ENCODE measurements around the gene SLC41A2. TPM values are rescaled to one million over a fixed set of nuclear protein-coding genes. Genes with fewer than 3 reads are reported as not detected.

The SLC41A2 gene
- total and polyA plus RNA-seq, 10 of the 15 experiments (the other 5 are each of a cell fraction or from before 2014, with no cell fraction given) = 3.5 to 19.0 (median 11.3) TPM

DNA sequence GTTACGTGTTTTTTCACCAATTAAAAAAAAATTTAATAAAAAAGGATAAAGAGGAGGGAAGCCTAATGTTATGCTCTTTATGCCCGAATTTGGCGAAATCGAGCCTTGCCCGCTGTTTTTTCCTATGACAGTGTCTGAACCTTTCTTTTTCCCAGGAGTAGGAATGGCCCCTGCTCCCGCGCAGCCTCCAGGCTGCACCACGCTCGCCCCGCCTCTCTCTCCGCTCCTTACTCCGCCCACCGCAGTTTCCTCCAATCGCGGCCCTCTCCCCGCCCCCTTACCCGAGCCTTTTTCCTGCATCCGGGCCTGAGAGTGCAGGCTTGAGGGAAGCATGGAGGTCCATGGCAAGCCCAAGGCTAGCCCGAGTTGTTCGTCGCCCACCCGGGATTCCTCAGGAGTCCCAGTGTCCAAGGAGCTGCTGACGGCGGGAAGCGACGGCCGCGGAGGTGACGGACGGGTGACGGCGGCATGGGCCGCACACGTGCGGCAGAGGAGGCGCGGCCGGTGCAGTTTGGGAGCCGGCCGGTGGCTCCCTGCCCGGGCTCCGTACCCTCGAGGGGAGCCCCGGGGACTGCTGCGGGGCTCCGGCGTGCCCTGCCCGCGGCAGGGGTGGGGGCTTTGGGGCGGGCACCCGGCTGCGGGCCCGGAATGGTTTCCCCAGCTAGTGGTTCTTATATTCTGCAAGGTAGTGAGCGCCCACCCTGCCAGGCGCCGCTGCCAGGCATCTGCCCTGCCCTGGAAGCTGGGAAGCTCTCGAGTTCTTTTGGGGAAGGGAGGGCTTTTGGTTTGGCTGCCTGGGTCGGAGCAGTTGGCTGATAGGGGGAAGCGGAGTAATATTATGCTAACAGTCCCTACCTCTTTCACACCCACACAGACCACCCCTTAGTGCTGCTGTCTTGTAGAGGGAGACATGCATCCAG is 28.2 kb upstream of the SLC41A2 start, which contains the start of gene NOPCHAP1 (continued):
- TF ChIP-seq, protein P1, sequence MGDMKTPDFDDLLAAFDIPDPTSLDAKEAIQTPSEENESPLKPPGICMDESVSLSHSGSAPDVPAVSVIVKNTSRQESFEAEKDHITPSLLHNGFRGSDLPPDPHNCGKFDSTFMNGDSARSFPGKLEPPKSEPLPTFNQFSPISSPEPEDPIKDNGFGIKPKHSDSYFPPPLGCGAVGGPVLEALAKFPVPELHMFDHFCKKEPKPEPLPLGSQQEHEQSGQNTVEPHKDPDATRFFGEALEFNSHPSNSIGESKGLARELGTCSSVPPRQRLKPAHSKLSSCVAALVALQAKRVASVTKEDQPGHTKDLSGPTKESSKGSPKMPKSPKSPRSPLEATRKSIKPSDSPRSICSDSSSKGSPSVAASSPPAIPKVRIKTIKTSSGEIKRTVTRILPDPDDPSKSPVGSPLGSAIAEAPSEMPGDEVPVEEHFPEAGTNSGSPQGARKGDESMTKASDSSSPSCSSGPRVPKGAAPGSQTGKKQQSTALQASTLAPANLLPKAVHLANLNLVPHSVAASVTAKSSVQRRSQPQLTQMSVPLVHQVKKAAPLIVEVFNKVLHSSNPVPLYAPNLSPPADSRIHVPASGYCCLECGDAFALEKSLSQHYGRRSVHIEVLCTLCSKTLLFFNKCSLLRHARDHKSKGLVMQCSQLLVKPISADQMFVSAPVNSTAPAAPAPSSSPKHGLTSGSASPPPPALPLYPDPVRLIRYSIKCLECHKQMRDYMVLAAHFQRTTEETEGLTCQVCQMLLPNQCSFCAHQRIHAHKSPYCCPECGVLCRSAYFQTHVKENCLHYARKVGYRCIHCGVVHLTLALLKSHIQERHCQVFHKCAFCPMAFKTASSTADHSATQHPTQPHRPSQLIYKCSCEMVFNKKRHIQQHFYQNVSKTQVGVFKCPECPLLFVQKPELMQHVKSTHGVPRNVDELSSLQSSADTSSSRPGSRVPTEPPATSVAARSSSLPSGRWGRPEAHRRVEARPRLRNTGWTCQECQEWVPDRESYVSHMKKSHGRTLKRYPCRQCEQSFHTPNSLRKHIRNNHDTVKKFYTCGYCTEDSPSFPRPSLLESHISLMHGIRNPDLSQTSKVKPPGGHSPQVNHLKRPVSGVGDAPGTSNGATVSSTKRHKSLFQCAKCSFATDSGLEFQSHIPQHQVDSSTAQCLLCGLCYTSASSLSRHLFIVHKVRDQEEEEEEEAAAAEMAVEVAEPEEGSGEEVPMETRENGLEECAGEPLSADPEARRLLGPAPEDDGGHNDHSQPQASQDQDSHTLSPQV (IDR thresholded peaks at IDR 0.05) = no peak
- TF ChIP-seq, protein P2, sequence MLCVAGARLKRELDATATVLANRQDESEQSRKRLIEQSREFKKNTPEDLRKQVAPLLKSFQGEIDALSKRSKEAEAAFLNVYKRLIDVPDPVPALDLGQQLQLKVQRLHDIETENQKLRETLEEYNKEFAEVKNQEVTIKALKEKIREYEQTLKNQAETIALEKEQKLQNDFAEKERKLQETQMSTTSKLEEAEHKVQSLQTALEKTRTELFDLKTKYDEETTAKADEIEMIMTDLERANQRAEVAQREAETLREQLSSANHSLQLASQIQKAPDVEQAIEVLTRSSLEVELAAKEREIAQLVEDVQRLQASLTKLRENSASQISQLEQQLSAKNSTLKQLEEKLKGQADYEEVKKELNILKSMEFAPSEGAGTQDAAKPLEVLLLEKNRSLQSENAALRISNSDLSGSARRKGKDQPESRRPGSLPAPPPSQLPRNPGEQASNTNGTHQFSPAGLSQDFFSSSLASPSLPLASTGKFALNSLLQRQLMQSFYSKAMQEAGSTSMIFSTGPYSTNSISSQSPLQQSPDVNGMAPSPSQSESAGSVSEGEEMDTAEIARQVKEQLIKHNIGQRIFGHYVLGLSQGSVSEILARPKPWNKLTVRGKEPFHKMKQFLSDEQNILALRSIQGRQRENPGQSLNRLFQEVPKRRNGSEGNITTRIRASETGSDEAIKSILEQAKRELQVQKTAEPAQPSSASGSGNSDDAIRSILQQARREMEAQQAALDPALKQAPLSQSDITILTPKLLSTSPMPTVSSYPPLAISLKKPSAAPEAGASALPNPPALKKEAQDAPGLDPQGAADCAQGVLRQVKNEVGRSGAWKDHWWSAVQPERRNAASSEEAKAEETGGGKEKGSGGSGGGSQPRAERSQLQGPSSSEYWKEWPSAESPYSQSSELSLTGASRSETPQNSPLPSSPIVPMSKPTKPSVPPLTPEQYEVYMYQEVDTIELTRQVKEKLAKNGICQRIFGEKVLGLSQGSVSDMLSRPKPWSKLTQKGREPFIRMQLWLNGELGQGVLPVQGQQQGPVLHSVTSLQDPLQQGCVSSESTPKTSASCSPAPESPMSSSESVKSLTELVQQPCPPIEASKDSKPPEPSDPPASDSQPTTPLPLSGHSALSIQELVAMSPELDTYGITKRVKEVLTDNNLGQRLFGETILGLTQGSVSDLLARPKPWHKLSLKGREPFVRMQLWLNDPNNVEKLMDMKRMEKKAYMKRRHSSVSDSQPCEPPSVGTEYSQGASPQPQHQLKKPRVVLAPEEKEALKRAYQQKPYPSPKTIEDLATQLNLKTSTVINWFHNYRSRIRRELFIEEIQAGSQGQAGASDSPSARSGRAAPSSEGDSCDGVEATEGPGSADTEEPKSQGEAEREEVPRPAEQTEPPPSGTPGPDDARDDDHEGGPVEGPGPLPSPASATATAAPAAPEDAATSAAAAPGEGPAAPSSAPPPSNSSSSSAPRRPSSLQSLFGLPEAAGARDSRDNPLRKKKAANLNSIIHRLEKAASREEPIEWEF (IDR thresholded peaks at IDR 0.05; ENCODE audit: insufficient replicate concordance, low read depth, low read length) = no peak
- TF ChIP-seq SUPT20H (IDR thresholded peaks at IDR 0.05; ENCODE audit: borderline replicate concordance, control insufficient read depth, low read depth, low read length) = no peak
- TF ChIP-seq RAD21 (IDR thresholded peaks at IDR 0.05; ENCODE audit: insufficient read depth, low read depth, low read length) = 0 out of 2 replicates have a peak, but pooled peaks have one; percentile 6
- TF ChIP-seq, protein P3, sequence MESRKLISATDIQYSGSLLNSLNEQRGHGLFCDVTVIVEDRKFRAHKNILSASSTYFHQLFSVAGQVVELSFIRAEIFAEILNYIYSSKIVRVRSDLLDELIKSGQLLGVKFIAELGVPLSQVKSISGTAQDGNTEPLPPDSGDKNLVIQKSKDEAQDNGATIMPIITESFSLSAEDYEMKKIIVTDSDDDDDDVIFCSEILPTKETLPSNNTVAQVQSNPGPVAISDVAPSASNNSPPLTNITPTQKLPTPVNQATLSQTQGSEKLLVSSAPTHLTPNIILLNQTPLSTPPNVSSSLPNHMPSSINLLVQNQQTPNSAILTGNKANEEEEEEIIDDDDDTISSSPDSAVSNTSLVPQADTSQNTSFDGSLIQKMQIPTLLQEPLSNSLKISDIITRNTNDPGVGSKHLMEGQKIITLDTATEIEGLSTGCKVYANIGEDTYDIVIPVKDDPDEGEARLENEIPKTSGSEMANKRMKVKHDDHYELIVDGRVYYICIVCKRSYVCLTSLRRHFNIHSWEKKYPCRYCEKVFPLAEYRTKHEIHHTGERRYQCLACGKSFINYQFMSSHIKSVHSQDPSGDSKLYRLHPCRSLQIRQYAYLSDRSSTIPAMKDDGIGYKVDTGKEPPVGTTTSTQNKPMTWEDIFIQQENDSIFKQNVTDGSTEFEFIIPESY (IDR thresholded peaks at IDR 0.05) = no peak
- TF ChIP-seq, protein P4, sequence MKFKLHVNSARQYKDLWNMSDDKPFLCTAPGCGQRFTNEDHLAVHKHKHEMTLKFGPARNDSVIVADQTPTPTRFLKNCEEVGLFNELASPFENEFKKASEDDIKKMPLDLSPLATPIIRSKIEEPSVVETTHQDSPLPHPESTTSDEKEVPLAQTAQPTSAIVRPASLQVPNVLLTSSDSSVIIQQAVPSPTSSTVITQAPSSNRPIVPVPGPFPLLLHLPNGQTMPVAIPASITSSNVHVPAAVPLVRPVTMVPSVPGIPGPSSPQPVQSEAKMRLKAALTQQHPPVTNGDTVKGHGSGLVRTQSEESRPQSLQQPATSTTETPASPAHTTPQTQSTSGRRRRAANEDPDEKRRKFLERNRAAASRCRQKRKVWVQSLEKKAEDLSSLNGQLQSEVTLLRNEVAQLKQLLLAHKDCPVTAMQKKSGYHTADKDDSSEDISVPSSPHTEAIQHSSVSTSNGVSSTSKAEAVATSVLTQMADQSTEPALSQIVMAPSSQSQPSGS (IDR thresholded peaks at IDR 0.05; ENCODE audit: low read length) = no peak
- TF ChIP-seq, protein P5, sequence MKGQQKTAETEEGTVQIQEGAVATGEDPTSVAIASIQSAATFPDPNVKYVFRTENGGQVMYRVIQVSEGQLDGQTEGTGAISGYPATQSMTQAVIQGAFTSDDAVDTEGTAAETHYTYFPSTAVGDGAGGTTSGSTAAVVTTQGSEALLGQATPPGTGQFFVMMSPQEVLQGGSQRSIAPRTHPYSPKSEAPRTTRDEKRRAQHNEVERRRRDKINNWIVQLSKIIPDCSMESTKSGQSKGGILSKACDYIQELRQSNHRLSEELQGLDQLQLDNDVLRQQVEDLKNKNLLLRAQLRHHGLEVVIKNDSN (IDR thresholded peaks at IDR 0.05; ENCODE audit: borderline replicate concordance, extremely low read length, insufficient read depth, low read depth, low read length) = peak; percentile 15
- no peak for TF ChIP-seq CREM (IDR thresholded peaks at IDR 0.05; ENCODE audit: low read depth)
- no peak for TF ChIP-seq ZNF217 (IDR thresholded peaks at IDR 0.05)
- TF ChIP-seq, protein P6, sequence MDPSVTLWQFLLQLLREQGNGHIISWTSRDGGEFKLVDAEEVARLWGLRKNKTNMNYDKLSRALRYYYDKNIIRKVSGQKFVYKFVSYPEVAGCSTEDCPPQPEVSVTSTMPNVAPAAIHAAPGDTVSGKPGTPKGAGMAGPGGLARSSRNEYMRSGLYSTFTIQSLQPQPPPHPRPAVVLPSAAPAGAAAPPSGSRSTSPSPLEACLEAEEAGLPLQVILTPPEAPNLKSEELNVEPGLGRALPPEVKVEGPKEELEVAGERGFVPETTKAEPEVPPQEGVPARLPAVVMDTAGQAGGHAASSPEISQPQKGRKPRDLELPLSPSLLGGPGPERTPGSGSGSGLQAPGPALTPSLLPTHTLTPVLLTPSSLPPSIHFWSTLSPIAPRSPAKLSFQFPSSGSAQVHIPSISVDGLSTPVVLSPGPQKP (IDR thresholded peaks at IDR 0.05; ENCODE audit: low read depth, low read length) = no peak
- peak; percentile 18; the same call in 1 of the 2 replicates for TF ChIP-seq BACH1 (IDR thresholded peaks at IDR 0.05; ENCODE audit: borderline replicate concordance)
- TF ChIP-seq TCF7 (IDR thresholded peaks at IDR 0.05; ENCODE audit: borderline replicate concordance) = no peak

Data from GM12878 (cell line).